Measurements from ENCODE around the gene FAM72D.
"Not testable (repeated sequence)": the region's sequence is repeated elsewhere in the genome, so short reads cannot be mapped to it uniquely, and the experiment has no call there.

FAM72D gene

DNA sequence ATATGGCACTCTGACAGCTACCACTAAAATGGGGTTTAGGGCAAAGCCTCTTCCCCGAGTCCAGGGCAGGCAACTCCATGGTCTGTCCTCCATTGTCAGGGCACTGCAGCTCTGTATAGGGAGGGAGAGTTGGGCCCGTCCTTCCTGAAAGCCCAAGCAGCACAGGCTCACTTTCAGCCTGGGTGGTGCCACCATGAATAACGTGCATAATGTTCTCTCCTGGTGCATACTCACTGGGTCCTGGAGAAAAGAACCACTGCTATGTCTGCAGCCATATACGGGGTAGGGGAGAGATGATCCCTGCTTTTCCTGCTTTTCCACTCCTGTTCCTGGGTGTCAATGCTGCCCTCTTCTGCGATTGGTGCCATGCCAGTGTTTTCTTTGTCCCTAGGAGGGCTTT, 60.1 kb downstream of the FAM72D start:
- not testable (repeated sequence) for DNase-seq

DNA sequence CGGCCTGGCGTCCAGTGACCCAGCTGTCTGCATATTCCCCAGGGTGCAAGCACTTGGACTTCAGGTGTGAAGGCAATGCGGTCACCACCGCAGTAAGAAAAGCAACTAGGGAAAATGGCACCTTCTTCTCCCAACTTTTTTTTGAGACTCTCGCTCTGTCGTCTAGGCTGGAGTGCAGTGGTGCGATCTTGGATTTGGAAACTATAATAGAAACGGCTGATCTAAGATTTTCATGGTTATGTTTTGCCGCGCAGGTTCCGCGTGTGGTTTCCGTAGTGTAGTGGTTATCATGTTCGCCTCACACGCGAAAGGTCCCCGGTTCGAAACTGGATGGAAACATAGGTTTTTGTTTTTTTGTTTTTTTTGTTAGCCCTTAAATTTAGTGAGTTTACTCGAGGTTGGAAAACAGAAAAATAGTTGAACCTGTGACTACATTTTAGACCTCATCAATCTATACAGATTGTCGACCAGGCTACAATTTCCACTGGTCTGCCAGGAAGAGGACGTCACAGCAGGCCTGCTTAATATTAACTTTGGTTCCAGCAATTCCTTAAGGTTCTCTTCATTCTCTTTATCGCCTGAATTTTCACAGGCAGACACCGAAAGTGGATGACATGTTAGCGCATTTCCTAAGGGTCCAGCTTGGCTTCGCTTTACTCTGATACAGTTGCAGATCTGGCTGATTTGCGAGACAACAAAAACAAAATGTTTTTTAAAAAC, 61.3 kb downstream of the FAM72D start:
- DNase-seq: peak; percentile 48

DNA sequence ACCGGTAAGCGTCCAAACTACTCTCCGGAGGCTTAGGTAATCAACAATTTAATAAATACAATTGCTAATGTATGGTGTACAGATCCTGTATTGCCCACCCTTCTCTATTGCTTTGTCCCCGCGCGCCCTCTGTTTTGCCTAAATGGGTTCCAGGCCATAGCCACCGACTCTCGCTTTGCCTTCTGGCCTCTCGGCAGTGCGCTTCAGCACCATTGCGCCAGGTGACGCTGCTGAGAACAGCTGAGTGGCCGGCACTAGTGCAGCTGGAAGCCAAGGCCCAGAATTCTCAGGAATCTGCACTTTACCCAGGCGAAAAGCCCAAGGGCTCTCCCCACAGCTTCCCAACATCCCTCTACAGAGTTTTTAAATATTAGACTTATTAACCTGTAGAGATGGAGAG, 61.9 kb downstream of the FAM72D start:
- not testable (repeated sequence) for DNase-seq

DNA sequence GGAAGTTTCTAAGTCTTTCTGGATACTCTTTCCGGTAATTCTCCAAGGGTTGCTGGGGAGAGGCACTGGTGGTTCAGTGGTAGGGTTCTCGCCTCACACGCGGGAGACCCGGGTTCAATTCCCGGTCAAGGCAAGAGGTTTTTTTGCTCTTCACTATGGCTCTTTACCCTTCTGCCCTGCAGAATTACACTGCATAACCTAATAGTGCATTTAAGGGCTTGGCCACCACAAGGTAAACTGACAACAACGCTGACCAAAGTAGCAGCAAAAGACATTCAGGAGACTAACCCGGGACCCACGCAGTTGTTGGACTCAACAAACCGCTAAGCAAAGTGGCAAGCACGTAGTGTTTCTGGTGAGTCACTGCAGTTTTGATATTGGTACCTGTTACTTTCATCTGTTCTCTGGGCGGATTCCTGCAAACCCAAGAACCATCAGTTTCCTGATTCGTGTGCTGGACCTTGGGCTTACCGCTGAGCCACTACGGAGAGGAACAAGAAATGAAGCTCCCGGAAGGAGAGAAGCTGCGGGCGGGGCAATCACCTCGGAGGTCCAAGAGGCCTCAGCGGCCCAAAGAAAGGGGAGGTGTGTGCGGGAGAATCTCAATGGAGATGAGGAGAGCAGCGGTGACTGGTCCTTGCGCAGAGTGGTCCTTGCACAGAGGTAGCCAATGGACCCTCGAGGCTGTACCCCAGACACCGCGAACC, 65.4 kb downstream of the FAM72D start:
- DNase-seq: not testable (repeated sequence)
